Peyer's patch (tissue), 4 donors: ENCODE results near the gene SH3RF3. TPM values are rescaled to one million over a fixed set of nuclear protein-coding genes. Genes with fewer than 3 reads are reported as not detected.

Experiments
- DNase-seq, 3 donors: peaks; one replicate each; pipeline ENCODE4 v3.0.0-alpha.2; 2017 to 2019
- H3K27ac ChIP-seq, 4 donors: fragments of 200-600 bp; sonication (generic); one replicate each; pipeline ENCODE4 v1.5.1; 2016 to 2019
- H3K27me3 ChIP-seq, 2 donors: fragments of 200-600 bp; sonication (generic); one replicate each; pipeline ENCODE4 v1.5.1; 2019
- H3K36me3 ChIP-seq, 3 donors: fragments of 200-600 bp; sonication (generic); one replicate each; pipeline ENCODE4 v1.5.1; 2016 to 2019
- H3K4me1 ChIP-seq, 4 donors: fragments of 200-600 bp; sonication (generic); one replicate each; pipeline ENCODE4 v1.5.1; 2016 to 2019
- H3K4me3 ChIP-seq, 4 donors: fragments of 200-600 bp; sonication (generic); 1 replicate in 3 of 4; 2 replicates in 1 of 4; pipeline ENCODE4 v1.5.1; 2016 to 2019; ENCODE audit warnings: mild to moderate bottlenecking in 1 of 4
- H3K9me3 ChIP-seq, 4 donors: fragments of 200-600 bp; sonication (generic); one replicate each; pipeline ENCODE4 v1.5.1; 2016 to 2019; ENCODE audit warnings: mild to moderate bottlenecking in 1 of 4
- POLR2A ChIP-seq, 2 donors: fragments of 450-650 bp; IDR thresholded peaks; one replicate each; pipeline ENCODE4 v1.5.1; 2017; ENCODE audit warnings: antibody characterized with exemption in 2 of 2, mild to moderate bottlenecking in 2 of 2, moderate library complexity in 2 of 2
- total RNA-seq, 4 donors: library from RNA; depleted of rRNA; stranded (reverse); fragments of >200 nt; gene quantifications; one replicate each; pipeline ENCODE4 v1.1.0, GENCODE V29; 2016
- TF ChIP-seq, protein P1 (sequence below), 6 experiments: fragments of 450-650 bp in 4 of 6; fragments of 200-600 bp in 2 of 6; sonication (generic) in 1 of 6; IDR thresholded peaks; one replicate each; pipeline ENCODE4 v1.5.1; 2017 to 2019; ENCODE audit warnings: antibody characterized with exemption in 6 of 6, mild to moderate bottlenecking in 3 of 6, moderate library complexity in 1 of 6

The SH3RF3 gene
- total RNA-seq, 4 donors from 2014 or later, result 1.1 to 5.0 (median 3.3) TPM

DNA sequence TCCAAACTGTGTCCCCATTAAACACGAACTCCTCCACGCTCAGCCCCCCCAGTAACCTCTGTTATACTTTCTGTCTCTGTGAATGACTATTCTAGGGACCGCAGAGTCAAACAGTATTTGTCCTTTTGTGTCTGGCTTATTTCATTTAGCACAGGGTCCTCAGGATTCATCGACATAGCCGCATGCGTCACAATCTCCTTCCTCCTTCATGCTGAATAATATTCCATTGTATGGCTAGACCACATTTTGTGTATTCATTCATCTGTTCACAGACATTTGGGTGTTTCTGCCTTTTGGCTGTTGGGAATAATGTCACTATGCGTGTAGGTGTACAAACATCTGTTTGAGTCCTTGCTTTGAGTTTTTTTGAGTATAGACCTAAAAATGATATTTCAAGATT, 80.9 kb downstream of the SH3RF3 start:
- H3K4me1 ChIP-seq, result peaks cover 0 to 11% (median 2%) of the 10 kb centered on the region in 4 donors
- TF ChIP-seq POLR2A (IDR thresholded peaks at IDR 0.05), result no peak
- H3K4me3 ChIP-seq, result no peak overlapping the region
- H3K9me3 ChIP-seq, result no peaks in the 10 kb centered on the region
- H3K27ac ChIP-seq, result no peak overlapping the region
- DNase-seq, result no peak
- H3K27me3 ChIP-seq, result no peaks in the 10 kb centered on the region
- H3K36me3 ChIP-seq, result no peaks in the 10 kb centered on the region

DNA sequence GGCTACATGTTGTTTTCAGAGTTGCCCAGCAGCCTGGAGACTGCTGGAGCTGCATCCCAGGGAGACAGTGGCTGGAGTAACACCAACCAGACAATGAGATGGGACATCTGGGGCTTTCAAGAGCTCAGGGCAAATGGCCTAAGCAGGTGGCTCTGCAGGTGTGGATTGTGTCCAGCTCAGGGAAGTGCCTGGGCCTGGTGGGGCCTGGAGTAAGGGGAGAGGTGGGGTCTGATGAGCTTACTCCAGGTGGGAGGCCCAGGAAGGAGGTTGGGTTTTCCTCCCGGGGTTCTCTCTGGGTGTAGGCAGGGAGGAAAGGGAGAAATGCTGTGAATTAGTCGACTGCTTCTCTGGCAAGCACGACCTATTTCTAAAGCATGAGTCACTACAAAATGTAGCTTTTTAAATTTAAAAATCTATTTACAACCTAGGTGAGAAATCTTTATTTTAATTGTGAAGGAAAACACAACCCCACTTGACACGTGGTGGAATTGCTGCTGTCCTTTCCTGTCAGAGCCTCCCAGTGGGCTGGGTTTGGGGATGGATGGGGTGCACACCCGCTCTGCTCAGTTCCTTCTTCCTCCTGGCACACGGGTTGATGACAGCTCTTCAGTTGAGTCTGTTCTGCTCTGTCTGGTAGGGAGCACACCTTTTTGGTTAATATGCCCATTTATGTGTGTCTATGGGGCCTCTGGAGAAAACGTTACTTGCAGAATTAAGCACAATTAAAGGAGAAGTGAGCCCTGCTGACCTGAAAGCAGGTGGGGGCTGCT, 81.6 kb downstream of the SH3RF3 start:
- Histone ChIP-seq H3K36me3 (no peaks in the 10 kb centered on the region), H3K27me3 (no peaks in the 10 kb centered on the region), H3K27ac (no peak overlapping the region), H3K4me3 (no peak overlapping the region), H3K4me1 (peaks cover 0 to 11% (median 2%) of the 10 kb centered on the region in 4 donors), H3K9me3 (no peaks in the 10 kb centered on the region)
- TF ChIP-seq, protein P1, sequence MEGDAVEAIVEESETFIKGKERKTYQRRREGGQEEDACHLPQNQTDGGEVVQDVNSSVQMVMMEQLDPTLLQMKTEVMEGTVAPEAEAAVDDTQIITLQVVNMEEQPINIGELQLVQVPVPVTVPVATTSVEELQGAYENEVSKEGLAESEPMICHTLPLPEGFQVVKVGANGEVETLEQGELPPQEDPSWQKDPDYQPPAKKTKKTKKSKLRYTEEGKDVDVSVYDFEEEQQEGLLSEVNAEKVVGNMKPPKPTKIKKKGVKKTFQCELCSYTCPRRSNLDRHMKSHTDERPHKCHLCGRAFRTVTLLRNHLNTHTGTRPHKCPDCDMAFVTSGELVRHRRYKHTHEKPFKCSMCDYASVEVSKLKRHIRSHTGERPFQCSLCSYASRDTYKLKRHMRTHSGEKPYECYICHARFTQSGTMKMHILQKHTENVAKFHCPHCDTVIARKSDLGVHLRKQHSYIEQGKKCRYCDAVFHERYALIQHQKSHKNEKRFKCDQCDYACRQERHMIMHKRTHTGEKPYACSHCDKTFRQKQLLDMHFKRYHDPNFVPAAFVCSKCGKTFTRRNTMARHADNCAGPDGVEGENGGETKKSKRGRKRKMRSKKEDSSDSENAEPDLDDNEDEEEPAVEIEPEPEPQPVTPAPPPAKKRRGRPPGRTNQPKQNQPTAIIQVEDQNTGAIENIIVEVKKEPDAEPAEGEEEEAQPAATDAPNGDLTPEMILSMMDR (IDR thresholded peaks at IDR 0.05), result no peak
- TF ChIP-seq POLR2A (IDR thresholded peaks at IDR 0.05), result no peak
- DNase-seq, result no peak

DNA sequence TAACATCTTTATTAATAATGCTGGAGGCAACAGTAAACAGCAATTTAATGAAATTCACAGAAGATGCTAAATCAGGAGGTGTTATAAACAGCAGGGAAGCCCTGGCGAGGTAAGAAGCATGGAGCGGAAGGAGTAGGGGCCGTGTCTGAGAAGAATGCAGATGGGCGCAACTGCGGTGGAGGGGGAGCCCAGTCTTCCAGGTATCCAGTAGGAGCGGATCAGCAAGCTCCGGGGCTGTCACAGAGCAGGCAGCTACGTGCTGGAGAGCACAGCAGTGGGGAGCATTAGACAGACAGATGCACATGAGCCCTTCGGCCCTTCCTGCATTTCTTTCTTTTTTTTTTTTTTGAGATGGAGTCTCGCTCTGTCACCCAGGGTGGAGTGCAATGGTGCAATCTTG, 82.3 kb downstream of the SH3RF3 start:
- Histone ChIP-seq H3K27ac (no peak overlapping the region), H3K4me3 (no peak overlapping the region), H3K9me3 (no peaks in the 10 kb centered on the region), H3K4me1 (peaks cover 0 to 11% (median 2%) of the 10 kb centered on the region in 4 donors), H3K36me3 (no peaks in the 10 kb centered on the region), H3K27me3 (no peaks in the 10 kb centered on the region)
- TF ChIP-seq, protein P1 (IDR thresholded peaks at IDR 0.05), result no peak
- no peak for TF ChIP-seq POLR2A (IDR thresholded peaks at IDR 0.05)
- DNase-seq, result no peak

DNA sequence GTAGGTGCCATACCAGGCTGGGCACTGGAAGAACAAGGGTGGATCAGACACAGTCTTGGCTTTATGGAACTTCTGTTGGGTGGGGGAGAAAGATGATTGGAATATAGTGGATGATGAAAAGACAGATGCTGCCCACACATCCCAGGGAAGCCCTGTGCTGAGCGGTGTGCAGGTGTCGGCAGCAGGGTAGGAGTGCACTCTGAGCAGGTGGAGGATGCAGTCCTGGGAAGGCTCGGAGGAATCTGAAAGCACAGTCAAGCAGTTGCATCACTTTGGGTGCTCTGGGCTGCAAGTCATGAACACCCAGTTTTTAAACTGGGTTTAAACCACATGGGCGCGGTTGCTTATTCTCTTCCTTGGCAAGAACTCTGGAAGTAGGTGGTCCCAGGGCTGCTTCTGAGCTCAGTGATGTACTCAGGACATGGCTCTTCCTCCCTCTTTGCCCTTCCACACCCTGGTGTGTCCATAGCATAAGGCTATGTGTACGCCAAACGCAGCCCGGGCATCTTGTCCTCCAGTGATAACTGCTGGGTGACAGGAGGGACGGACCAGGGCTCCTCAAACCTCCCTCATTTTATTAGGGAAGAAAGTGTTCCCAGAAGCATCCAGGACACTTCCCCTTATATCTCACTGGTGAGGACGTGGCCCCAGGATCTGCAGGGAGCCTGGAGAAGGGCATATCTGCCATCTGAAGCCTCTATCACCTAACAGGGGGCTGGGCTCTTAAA, 84.0 kb downstream of the SH3RF3 start:
- no peaks in the 10 kb centered on the region for H3K36me3 ChIP-seq
- no peak for TF ChIP-seq POLR2A (IDR thresholded peaks at IDR 0.05)
- TF ChIP-seq, protein P1 (IDR thresholded peaks at IDR 0.05), result no peak
- no peaks in the 10 kb centered on the region for H3K9me3 ChIP-seq
- H3K27me3 ChIP-seq, result no peaks in the 10 kb centered on the region
- no peak overlapping the region for H3K4me3 ChIP-seq
- no peak overlapping the region for H3K27ac ChIP-seq
- DNase-seq, result no peak
- H3K4me1 ChIP-seq, result peaks cover 0 to 16% (median 2%) of the 10 kb centered on the region in 4 donors

DNA sequence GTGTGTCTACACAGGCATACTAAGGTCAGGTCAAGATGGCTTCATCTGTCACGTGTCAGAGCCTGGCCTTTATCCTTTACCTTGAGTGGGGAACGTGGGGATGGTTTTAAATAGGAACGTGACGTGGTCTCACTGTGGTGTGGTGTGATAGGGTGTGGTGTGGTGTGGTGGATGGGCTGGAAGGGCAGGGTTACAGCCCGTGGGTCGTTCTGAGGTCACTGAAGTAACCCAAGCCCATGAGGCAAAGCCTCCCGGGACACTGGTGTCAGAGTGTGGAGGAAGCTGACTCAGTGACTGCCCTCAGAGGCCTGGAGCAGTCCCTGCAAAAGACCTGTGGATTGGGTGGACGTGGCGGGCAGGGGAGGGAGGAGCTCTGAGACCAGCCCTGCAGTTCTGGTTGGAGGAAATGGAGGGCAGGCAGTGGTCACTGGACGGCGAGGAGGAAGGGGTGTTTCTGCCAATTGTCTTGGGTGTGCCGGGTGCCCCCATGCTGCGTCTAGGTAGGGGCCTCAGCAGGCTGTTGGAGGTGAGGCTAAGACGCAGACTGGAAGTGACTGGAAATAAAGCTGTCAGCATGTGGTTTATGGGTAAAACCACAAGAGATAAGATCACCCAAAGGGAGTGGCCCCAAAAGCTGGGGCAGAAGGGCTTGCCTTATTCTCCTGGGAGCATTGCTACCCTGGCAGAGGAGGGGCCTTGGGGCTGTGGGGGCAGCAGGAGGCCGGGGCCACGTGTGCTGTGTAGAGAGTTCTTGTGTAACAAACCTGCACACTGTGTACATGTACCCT, 84.8 kb downstream of the SH3RF3 start:
- H3K9me3 ChIP-seq, result no peaks in the 10 kb centered on the region
- H3K27ac ChIP-seq, result peak overlapping the region in 1 of 4 donors; percentile 14
- H3K27me3 ChIP-seq, result no peaks in the 10 kb centered on the region
- peaks cover 0 to 24% (median 2%) of the 10 kb centered on the region in 4 donors for H3K4me1 ChIP-seq
- H3K36me3 ChIP-seq, result no peaks in the 10 kb centered on the region
- TF ChIP-seq, protein P1 (IDR thresholded peaks at IDR 0.05), result no peak
- no peak for TF ChIP-seq POLR2A (IDR thresholded peaks at IDR 0.05)
- peak in 1 of 3 donors; percentile 49 for DNase-seq
- no peak overlapping the region for H3K4me3 ChIP-seq
